ENCODE measurements around the gene NUP43. TPM values are rescaled to one million over a fixed set of nuclear protein-coding genes. Genes with fewer than 3 reads are reported as not detected.
"Not testable (repeated sequence)": the region's sequence is repeated elsewhere in the genome, so short reads cannot be mapped to it uniquely, and the experiment has no call there.

NUP43 gene
- total RNA-seq, 5 donors from 2014 or later (not counting 1 experiment from before 2014, with no cell fraction given) = 14.6 to 53.5 (median 46.0) TPM

- Histone ChIP-seq H3K4me1 (ENCODE audit: control insufficient read depth in 1 of 2, extremely low read depth in 1 of 2, insufficient read depth in 2 of 2, low read length in 2 of 2) (peaks cover 11 to 32% of the 10 kb centered on the region in 2 experiments), H3K27ac (ENCODE audit: low read length) (no peak overlapping the region), H3K9me3 (no peaks in the 10 kb centered on the region), H3K4me3 (ENCODE audit: control insufficient read depth in 1 of 2, extremely low read depth in 1 of 2, low read length in 1 of 2) (no peak overlapping the region), H3K36me3 (ENCODE audit: control insufficient read depth in 2 of 2, extremely low read depth in 1 of 2, insufficient read depth in 1 of 2, low read length in 1 of 2) (no peaks in the 10 kb centered on the region), H3K27me3 (replicated peaks in 1 of 2; ENCODE audit: control insufficient read depth in 2 of 2, extremely low read depth in 1 of 2, insufficient read depth in 2 of 2, low read length in 1 of 2) (no peaks in the 10 kb centered on the region)
- CTCF ChIA-PET = interaction anchor here in 1 of 2 donors (0.7 kb wide), 1 partner anchor 87 kb away, joined by 3 read pairs; no protein-coding TSS in a partner anchor
- POLR2A ChIA-PET = interaction anchor here (0.6 to 1.2 kb wide), 4 partner anchors 13 to 1653 kb away, joined by 3 to 7 read pairs (median 6); no protein-coding TSS in a partner anchor
- ATAC-seq (replicated peaks in 1 of 4) (no peak), DNase-seq (no peak)
- no peaks in the 10 kb centered on the region for H3K9me3 Mint-ChIP-seq
- H3K27me3 Mint-ChIP-seq = no peaks in the 10 kb centered on the region
- no peak overlapping the region for H3K27ac Mint-ChIP-seq
- H3K36me3 Mint-ChIP-seq = no peaks in the 10 kb centered on the region
- H3K4me1 Mint-ChIP-seq = peaks cover 31 to 49% (median 44%) of the 10 kb centered on the region in 3 donors
- H3K4me3 Mint-ChIP-seq = peak overlapping the region in 2 of 3 donors; percentile 84 to 99
- 93% methylated on average over 3 of the region's 8 CpGs for WGBS (ENCODE audit: insufficient coverage)
These were observed 4.9 kb upstream of the NUP43 start for GRCh38 chr6:149751239-149751638.

DNA sequence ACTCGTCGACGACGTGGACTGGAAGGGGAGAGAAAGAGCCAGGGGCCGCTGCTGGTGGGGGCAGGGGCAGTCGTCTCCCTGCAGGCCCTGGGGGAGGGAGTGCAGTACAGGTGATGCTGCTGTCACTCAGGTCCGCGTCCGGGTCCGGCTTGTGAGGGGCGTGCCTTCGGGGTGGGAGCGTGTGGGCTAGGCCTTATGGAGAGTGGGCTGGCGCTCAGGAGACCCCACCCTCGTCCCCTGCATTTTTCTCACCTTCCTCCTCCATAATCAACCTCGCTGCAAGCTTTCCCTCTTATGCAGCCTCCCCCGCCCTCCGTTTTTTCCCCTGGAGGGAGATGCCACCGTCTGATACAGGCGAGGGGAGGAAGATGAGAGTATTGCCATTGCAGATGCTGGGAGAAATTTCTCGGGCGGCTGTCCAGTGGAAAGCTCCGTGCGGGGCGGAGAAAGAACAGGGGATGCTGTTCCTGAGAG, 3.8 kb upstream of the NUP43 start:
- 0% methylated on average over 11 of the region's 25 CpGs for WGBS (ENCODE audit: insufficient coverage)
- Histone ChIP-seq H3K27ac (ENCODE audit: low read length) (peak overlapping the region; percentile 80), H3K36me3 (ENCODE audit: control insufficient read depth in 2 of 2, extremely low read depth in 1 of 2, insufficient read depth in 1 of 2, low read length in 1 of 2) (no peaks in the 10 kb centered on the region), H3K4me3 (ENCODE audit: control insufficient read depth in 1 of 2, extremely low read depth in 1 of 2, low read length in 1 of 2) (peak overlapping the region; percentile 80 to 99), H3K27me3 (replicated peaks in 1 of 2; ENCODE audit: control insufficient read depth in 2 of 2, extremely low read depth in 1 of 2, insufficient read depth in 2 of 2, low read length in 1 of 2) (no peaks in the 10 kb centered on the region), H3K9me3 (no peaks in the 10 kb centered on the region), H3K4me1 (ENCODE audit: control insufficient read depth in 1 of 2, extremely low read depth in 1 of 2, insufficient read depth in 2 of 2, low read length in 2 of 2) (peaks cover 19 to 36% of the 10 kb centered on the region in 2 experiments)
- Mint-ChIP-seq H3K4me3 (peak overlapping the region; percentile 84 to 99 (median 88)), H3K4me1 (peaks cover 35 to 52% (median 48%) of the 10 kb centered on the region in 3 donors), H3K27ac (peak overlapping the region; percentile 80 to 85), H3K9me3 (no peaks in the 10 kb centered on the region), H3K27me3 (no peaks in the 10 kb centered on the region), H3K36me3 (no peaks in the 10 kb centered on the region)
- DNase-seq (peak in 24 of 35 experiments; percentile 2 to 45 (median 16)), ATAC-seq (replicated peaks in 1 of 4) (peak; percentile 9 to 17 (median 12))
- POLR2A ChIA-PET = interaction anchor here in 1 of 2 donors (1.2 kb wide), 1 partner anchor 14 kb away, joined by 6 read pairs; no protein-coding TSS in a partner anchor
- CTCF ChIA-PET = interaction anchor here (0.5 to 0.8 kb wide), 2 partner anchors 11 to 1662 kb away, joined by 3 read pairs; no protein-coding TSS in a partner anchor

DNA sequence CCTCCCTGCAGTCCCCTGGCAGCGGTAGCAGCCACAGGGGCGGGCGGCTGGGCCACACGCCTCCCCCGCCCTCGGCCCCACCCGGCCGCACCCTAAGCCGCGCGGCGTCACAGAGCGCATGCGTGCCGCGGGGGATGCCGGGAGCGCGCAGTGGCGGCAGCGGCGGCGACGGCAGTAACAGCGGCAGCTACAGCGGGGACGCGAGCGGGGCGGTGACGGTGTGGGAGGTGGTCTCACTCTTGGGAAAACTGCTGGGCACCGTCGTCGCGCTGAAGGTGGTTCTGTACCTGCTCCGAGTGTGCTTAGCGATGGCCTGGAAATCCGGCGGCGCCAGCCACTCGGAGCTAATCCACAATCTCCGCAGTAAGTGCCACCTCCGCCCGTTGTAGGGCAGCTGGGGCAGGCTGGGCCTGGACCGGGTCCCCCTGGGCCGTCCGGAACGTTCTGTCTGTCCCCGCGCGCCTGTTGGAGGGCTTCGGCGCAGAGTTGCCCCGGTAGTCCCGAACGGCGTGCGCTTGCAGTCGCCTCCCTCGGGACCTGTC, 3.3 kb upstream of the NUP43 start, which contains the start of gene PCMT1:
Gene PCMT1 (plus strand): TSS at position 148 of the 542 bp plus-strand sequence. CDS start 161 bp downstream, at position 309.
- Mint-ChIP-seq H3K27ac (peak within 1 kb of the TSS; percentile 80 to 85), H3K4me3 (peak within 1 kb of the TSS; percentile 84 to 99 (median 88)), H3K9me3 (no peaks in the 10 kb centered on the region), H3K27me3 (no peaks in the 10 kb centered on the region), H3K4me1 (peaks cover 35 to 52% (median 50%) of the 10 kb centered on the region in 3 donors), H3K36me3 (no peaks in the 10 kb centered on the region)
- H3K4me3 ChIP-seq (ENCODE audit: control insufficient read depth in 1 of 2, extremely low read depth in 1 of 2, low read length in 1 of 2) = peak within 1 kb of the TSS; percentile 80 to 99
- no peaks in the 10 kb centered on the region for H3K9me3 ChIP-seq
- ChIA-PET POLR2A (interaction anchor here (0.6 to 1.0 kb wide), 2 partner anchors 18 to 32 kb away, joined by 4 to 5 read pairs; partner anchors contain the start of gene LATS1 (in 1 of the 2)), CTCF (interaction anchor here (0.5 to 1.0 kb wide), 5 partner anchors 10 to 1662 kb away, joined by 3 read pairs; no protein-coding TSS in a partner anchor)
- no peaks in the 10 kb centered on the region for H3K27me3 ChIP-seq (replicated peaks in 1 of 2; ENCODE audit: control insufficient read depth in 2 of 2, extremely low read depth in 1 of 2, insufficient read depth in 2 of 2, low read length in 1 of 2)
- H3K36me3 ChIP-seq (ENCODE audit: control insufficient read depth in 2 of 2, extremely low read depth in 1 of 2, insufficient read depth in 1 of 2, low read length in 1 of 2) = no peaks in the 10 kb centered on the region
- H3K4me1 ChIP-seq (ENCODE audit: control insufficient read depth in 1 of 2, extremely low read depth in 1 of 2, insufficient read depth in 2 of 2, low read length in 2 of 2) = peaks cover 19 to 40% of the 10 kb centered on the region in 2 experiments
- DNase-seq (peak; percentile 75 to 96 (median 86)), ATAC-seq (replicated peaks in 1 of 4) (peak; percentile 86 to 89 (median 88))
- peak within 1 kb of the TSS; percentile 80 for H3K27ac ChIP-seq (ENCODE audit: low read length)
- WGBS (ENCODE audit: insufficient coverage) = under 1% methylated on average over 60 of the region's 60 CpGs

GRCh38 chr6:149749082-149749593, 2.8 kb upstream of the NUP43 start:
- H3K27me3 Mint-ChIP-seq; H3K36me3 ChIP-seq (ENCODE audit: control insufficient read depth in 2 of 2, extremely low read depth in 1 of 2, insufficient read depth in 1 of 2, low read length in 1 of 2); H3K36me3 Mint-ChIP-seq; H3K9me3 Mint-ChIP-seq; H3K9me3 ChIP-seq; H3K27me3 ChIP-seq (replicated peaks in 1 of 2; ENCODE audit: control insufficient read depth in 2 of 2, extremely low read depth in 1 of 2, insufficient read depth in 2 of 2, low read length in 1 of 2); DNase-seq: not testable (repeated sequence)
- Histone ChIP-seq H3K4me1 (ENCODE audit: control insufficient read depth in 1 of 2, extremely low read depth in 1 of 2, insufficient read depth in 2 of 2, low read length in 2 of 2) (peaks cover 19 to 42% of the 10 kb centered on the region in 2 experiments), H3K27ac (ENCODE audit: low read length) (peak overlapping the region; percentile 66), H3K4me3 (ENCODE audit: control insufficient read depth in 1 of 2, extremely low read depth in 1 of 2, low read length in 1 of 2) (peak overlapping the region; percentile 25 to 99)
- H3K4me1 Mint-ChIP-seq = peaks cover 35 to 50% (median 47%) of the 10 kb centered on the region in 3 donors
- ChIA-PET CTCF (interaction anchor here (0.6 to 1.0 kb wide), 3 partner anchors 16 to 187 kb away, joined by 3 read pairs; no protein-coding TSS in a partner anchor), POLR2A (interaction anchor here (0.6 to 1.0 kb wide), 2 partner anchors 17 to 31 kb away, joined by 4 to 5 read pairs; partner anchors contain the start of gene LATS1 (in 1 of the 2))
- H3K4me3 Mint-ChIP-seq = peak overlapping the region; percentile 84 to 99 (median 88)
- WGBS (ENCODE audit: insufficient coverage) = under 1% methylated on average over 25 of the region's 38 CpGs
- peak in 1 of 4 experiments; percentile 1 for ATAC-seq (replicated peaks in 1 of 4)
- H3K27ac Mint-ChIP-seq = peak overlapping the region; percentile 80

- ChIA-PET CTCF (interaction anchor here (0.6 to 1.8 kb wide), 8 partner anchors 8 to 260 kb away, joined by 3 to 6 read pairs (median 4); partner anchors contain the start of gene ZC3H12D (in 1 of the 2)), POLR2A (interaction anchor here in 1 of 2 donors (0.6 to 1.0 kb wide), 2 partner anchors 8 to 16 kb away, joined by 3 read pairs; no protein-coding TSS in a partner anchor)
- not testable (repeated sequence) for H3K27me3 ChIP-seq (replicated peaks in 1 of 2; ENCODE audit: control insufficient read depth in 2 of 2, extremely low read depth in 1 of 2, insufficient read depth in 2 of 2, low read length in 1 of 2); H3K9me3 Mint-ChIP-seq; ATAC-seq (replicated peaks in 1 of 4); H3K9me3 ChIP-seq; H3K27ac ChIP-seq (ENCODE audit: low read length); H3K4me3 ChIP-seq (ENCODE audit: control insufficient read depth in 1 of 2, extremely low read depth in 1 of 2, low read length in 1 of 2); DNase-seq; H3K27me3 Mint-ChIP-seq
- Mint-ChIP-seq H3K4me1 (peaks cover 25 to 31% (median 27%) of the 10 kb centered on the region in 3 donors), H3K36me3 (peaks cover 20% of the 10 kb centered on the region), H3K4me3 (peak overlapping the region; percentile 97 to 99 (median 98)), H3K27ac (peak overlapping the region; percentile 91 to 93)
- H3K4me1 ChIP-seq (ENCODE audit: control insufficient read depth in 1 of 2, extremely low read depth in 1 of 2, insufficient read depth in 2 of 2, low read length in 2 of 2) = peaks cover 15 to 28% of the 10 kb centered on the region in 2 experiments
- H3K36me3 ChIP-seq (ENCODE audit: control insufficient read depth in 2 of 2, extremely low read depth in 1 of 2, insufficient read depth in 1 of 2, low read length in 1 of 2) = peaks cover 14 to 30% of the 10 kb centered on the region in 2 donors
- 93% methylated on average over 2 of the region's 10 CpGs for WGBS (ENCODE audit: insufficient coverage)
These were observed 1.1 kb downstream of the NUP43 start for GRCh38 chr6:149745252-149745651.

DNA sequence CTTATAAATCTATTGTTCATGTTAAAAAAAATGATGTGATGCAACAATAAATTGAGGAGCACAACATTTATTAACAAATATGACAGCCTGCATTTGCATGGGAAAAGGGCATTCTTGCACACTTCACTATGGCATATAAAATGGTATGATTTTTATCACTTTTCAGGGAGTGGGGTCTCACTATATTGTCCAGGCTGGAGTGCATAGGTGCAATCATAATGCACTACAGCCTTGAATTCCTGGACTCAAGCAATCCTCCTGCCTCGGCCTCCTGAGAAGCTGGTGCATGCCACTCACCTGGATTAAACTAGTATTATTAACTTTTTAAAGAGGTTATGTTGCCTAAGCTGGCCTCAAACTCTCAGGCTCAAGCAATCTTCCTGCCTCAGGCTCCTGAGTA, 11.4 kb downstream of the NUP43 start:
- no peak for DNase-seq
- no peaks in the 10 kb centered on the region for H3K4me1 ChIP-seq (ENCODE audit: control insufficient read depth in 1 of 2, extremely low read depth in 1 of 2, insufficient read depth in 2 of 2, low read length in 2 of 2)
- CTCF ChIA-PET = interaction anchor here in 1 of 2 donors (0.7 kb wide), 2 partner anchors 56 to 1589 kb away, joined by 3 to 7 read pairs; no protein-coding TSS in a partner anchor
- H3K9me3 Mint-ChIP-seq = no peaks in the 10 kb centered on the region
- peaks cover 0 to 4% (median 2%) of the 10 kb centered on the region in 3 donors for H3K4me1 Mint-ChIP-seq
- no peak overlapping the region for H3K27ac ChIP-seq (ENCODE audit: low read length)
- H3K36me3 Mint-ChIP-seq = peaks cover 29% of the 10 kb centered on the region
- no peaks in the 10 kb centered on the region for H3K27me3 Mint-ChIP-seq
- H3K4me3 Mint-ChIP-seq = no peak overlapping the region
- H3K4me3 ChIP-seq (ENCODE audit: control insufficient read depth in 1 of 2, extremely low read depth in 1 of 2, low read length in 1 of 2) = no peak overlapping the region
- no peaks in the 10 kb centered on the region for H3K27me3 ChIP-seq (replicated peaks in 1 of 2; ENCODE audit: control insufficient read depth in 2 of 2, extremely low read depth in 1 of 2, insufficient read depth in 2 of 2, low read length in 1 of 2)
- H3K36me3 ChIP-seq (ENCODE audit: control insufficient read depth in 2 of 2, extremely low read depth in 1 of 2, insufficient read depth in 1 of 2, low read length in 1 of 2) = peaks cover 20 to 63% of the 10 kb centered on the region in 2 donors
- no peak for ATAC-seq (replicated peaks in 1 of 4)
- H3K9me3 ChIP-seq = no peaks in the 10 kb centered on the region
- H3K27ac Mint-ChIP-seq = no peak overlapping the region
- POLR2A ChIA-PET = interaction anchor here (0.7 to 1.1 kb wide), 2 partner anchors 14 to 50 kb away, joined by 3 to 5 read pairs; no protein-coding TSS in a partner anchor
- no CpG with 5 or more reads among the region's 1 CpG for WGBS (ENCODE audit: insufficient coverage)

Data from T-cell (primary cell).